Fibroblast of upper back skin (primary cell): ENCODE measurements around the gene SHPK.
"Not testable (repeated sequence)": the region's sequence is repeated elsewhere in the genome, so short reads cannot be mapped to it uniquely, and the experiment has no call there.

Experiments
- DNase-seq: peaks from one replicate; pipeline ENCODE4 v3.0.0-alpha.2; 2013

SHPK gene

DNA sequence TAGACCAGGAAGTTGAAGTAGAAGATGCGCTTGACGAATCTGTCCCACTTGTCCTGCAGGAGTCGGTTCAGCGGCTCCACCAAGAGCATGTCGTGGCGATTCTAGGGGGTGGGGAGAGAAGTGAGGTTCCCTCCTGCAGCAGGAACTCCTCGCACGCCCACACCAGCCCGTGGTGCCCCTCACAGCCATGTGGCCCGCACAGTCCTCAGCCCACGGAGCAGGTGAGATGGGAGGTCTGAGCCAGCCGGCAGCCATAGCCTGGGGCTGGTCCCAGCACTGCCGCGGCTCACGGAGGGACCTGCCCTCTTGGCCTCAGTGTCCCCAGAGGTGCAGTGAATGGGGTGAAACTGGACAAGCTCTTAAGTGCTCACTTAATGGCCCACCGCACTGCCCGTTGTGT lies 50.2 kb downstream of the SHPK start:
- DNase-seq, result no peak

DNA sequence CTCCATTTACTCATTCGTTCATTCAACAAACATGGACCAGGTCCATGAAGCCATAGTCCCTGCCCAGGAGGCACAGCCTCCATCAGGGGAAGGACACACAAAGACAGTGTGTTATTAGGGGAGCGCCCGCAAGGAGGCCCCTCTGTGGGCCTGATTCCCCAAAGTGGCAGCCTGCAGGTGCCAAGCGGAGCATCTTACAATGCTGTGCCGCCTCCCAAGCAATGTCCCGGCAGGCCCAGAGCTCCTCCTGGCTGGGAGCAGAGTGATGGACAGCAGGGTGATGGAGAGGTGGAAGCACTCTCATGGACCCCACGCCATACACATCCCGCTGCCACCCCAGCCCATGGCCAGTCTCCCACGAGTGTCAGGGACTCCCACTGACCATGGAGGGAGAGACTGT lies 52.6 kb downstream of the SHPK start:
- no peak for DNase-seq

DNA sequence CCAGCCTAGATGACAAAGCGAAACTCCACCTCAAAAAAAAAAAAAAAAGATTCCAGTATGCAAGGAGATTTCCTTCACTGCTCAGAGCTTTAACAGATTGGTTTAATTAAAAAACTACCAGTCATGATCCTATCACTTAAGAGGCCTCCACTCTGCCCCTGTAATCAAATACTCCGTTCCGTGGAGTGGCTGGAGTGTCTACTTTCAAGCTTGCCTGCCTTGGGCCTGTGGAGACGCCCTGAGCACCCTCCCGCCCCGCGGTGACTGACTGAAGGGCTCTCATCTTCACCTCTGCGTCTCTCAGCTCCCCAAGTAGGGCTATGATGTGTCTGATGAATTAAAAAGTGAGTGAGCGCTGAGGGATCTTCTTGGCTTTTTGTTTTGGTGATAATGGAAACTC lies 53.1 kb downstream of the SHPK start:
- DNase-seq, result peak; percentile 43

DNA sequence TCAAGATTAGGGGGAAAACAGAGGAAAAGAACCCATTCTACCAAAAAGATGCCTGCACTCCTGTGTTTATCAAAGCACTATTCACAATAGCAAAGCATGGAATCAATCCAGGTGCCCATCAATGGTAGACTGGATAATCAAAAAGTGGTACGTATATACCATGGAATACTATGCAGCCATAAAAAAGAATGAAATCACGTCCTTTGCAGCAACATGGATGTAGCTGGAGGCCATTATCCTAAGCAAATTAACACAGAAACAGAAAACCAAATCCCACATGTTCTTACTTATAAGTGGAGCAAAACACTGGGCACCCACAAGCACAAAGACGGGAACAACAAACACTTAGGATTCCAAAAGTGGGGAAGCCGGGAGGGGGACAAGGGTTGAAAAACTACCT lies 57.4 kb downstream of the SHPK start:
- not testable (repeated sequence) for DNase-seq

DNA sequence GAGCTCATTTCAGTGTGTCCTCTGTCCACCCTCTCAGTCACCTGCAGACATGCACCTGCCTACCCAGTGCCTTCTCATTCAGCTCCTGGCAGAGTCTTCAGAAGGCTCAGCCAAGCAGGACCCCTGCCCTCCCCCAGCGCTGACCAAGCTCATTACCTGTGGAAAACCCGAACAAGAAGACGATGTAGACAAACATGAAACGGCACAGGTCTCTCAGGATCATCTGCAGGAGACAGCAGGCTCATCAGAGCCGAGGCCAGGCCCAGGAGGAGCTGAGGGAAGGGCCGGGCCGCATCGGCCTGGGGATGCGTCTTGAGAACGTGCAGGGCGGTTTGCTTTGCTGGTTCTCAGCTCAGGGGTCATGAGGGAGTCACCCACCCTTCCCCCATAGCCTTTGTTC lies 59.1 kb downstream of the SHPK start:
- no peak for DNase-seq

DNA sequence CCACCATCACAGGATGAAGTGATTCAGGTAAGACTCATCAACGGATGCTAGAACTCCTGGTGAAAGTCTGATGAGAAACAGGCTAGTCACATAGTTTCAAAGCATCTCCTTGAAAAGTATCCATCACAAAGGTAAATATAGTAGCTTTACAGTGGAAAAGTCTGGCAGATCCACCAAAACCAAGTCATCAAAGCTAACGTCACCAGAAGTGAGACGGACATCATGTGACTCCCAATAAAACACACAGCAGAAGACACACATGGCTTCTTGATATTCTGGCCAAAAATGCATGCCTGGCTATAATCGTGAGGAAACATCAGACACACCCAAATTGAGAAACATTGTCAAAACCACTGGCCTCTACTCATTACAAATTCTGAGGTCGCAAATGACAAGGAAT lies 60.5 kb downstream of the SHPK start:
- peak; percentile 28 for DNase-seq

DNA sequence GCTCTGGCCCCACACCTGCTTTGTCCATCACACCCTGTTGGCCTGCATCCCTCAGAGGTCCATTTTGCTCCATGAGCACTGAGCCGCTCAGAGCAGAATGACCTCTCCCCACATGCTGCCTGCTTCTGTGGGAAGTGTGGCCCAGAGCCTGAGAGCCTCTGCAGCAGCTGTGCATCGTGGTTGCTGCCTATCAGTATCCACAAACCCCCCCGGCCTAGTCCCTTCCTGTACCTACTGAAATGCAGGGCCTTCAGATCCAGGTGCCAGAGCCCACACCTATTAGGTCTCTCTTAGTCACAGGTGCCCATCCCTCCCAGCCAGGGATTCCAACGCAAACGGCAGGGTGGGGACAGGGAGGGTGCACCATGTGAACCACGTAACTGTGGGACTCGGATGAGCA lies 61.8 kb downstream of the SHPK start:
- no peak for DNase-seq

DNA sequence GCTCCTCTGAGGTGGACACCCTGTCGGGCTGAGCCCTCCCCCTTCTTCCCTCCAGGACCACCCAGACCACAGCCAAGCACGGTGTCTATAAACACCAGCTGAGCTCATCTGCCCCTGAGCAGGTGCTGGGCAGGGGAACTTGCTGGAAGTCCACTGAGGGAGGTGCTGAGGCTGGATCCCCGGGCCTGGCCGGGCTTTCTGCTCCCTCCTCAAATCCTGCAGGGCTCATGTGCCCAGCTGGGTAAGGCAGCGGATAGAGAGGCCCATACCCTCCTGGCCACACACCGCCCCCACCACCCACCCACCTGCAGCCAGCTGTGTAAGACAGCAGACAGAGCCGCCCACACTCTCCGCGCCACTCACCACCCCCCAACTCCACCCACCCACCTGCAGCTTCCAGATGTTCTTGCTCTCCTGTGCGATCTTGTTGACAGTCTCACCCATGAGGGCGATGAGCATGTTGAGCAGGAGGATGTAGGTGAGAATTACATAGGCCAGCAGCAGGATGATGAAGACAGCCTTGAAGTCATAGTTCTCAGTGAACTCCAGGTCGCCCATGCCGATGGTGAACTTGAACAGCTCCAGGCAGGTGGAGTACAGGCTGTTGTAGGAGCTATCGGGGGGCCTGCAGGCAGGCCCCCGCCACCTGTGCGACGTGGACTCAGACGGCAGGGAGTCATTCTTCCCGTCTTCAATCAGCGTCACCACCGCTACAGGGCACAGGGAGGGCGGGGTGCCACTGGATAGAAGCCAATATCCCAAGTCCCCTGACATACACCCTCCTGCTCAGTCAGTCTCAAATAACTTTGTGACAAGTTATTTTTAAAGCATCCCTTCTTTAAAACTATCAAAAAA lies 62.6 kb downstream of the SHPK start:
- DNase-seq, result no peak

DNA sequence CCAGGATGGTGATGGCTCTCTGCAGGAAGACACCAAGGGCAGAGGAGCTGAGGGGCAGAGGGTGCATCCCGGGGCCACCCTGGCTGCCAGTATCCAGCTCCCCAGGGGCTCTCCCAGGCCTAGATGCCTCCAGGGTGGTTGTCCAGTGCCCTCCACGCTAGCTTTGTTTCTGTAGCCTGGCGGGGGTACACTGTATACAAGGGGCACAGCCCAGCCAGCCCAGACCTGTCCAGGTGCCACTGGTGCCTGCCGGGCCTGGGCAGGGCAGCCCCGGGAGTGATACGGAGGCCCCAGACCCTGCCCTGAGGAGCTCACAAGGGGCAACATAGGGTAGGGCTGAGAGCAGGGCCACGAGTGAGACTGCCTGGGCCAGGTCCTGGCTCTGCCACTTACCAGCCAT lies 63.8 kb downstream of the SHPK start:
- DNase-seq, result no peak

DNA sequence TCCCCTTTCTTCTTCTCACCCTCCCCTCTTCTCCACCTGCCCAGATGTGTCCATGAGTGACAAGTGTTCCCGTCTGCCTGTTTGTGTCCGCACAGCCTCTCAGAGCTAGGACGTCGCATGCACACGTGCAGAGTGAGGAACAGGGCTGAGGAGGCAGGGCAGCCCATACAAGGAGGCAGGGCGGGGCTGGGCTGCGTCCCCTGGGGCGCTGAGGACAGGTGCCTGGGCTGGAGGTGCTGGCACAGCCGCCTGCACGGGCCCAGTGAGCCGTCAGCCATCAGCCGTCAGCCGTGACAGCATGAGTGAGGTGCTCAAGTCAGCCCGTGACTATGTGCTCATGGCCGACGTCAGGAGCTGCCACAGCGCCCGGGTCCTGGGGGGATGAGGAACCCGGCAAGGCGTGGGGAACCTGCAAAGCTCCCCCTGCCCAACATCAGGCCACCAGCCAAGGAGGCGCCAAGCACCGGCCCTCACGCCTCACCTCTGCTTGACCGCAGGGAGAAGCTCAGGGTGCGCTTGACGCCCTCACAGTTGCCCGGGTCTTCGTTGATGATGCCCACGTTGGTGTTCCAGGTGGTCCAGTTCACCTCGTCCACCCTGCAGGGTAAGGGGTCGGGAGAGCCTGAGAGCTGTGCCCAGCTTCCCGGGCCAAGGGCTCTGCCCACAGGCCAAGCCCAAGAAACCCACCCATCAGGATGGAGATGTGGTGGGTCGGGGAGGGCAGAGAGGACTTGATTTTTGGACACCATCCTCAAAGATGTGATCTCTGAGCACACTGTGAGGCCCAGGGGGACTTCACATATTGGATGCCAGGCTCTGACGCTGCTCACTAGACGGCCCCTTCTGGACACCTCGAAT lies 64.8 kb downstream of the SHPK start:
- no peak for DNase-seq

DNA sequence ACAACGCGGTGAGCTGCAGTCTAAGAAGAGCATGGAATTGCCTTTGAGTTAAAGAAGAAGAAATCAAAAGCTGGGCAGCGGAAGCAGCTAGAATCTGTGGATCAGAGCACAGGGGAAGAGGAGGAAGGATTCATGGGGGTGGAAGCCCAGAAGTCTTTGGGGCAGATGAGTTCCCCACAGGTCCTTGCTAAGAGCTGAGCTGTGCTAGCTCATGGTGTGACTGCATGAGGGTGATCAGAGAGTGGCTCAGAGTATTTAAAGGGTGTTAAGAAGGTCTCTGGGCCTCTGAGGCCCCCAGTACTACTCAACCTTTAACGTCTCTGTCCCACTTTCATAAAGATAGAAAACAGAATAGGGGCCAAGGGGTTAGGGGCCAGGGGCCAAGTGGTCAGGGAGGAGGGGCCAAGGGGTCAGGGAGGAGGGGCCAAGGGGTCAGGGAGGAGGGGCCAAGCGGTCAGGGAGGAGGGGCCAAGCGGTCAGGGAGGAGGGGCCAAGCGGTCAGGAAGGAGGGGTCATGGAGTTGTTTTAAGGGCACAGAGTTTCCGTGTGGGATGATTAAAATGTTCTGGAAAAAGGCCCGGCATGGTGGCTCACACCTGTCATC lies 66.4 kb downstream of the SHPK start:
- no peak for DNase-seq

DNA sequence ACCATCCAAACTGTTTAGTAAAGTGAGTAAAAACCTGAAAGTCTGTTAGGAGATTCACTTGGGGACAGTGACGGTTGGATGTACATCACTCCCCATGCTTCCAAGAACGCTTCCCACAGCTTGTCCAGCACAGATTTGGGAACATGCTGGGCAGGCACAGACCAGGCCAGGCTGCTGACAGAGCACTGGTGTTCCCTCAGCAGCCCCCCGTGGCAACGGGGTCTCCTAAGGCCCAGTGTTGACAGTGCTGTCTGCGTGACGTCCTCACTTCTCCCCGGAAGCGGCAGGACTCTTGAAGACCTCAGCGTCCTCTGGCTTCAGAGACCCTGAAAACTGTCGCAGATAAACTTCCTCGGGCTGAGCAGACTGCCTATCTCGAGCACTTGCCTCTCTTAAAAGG lies 69.5 kb downstream of the SHPK start:
- no peak for DNase-seq

DNA sequence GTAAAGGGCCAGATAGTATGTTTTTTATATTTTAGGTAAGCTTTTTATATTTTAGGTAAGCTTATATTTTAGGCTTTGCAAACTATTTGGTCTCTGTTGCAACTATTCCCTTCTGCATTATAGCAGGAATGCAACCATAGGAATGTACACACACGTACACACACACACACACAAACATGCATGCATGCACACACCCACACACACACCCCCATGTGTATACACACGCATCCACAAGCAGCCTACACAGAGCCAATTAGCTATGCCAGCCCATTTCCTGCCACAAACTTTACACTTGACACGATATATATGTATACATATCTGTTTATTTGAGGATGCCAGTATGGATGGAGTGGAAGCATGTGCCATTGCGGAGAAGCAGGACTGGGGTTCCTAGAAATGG lies 70.9 kb downstream of the SHPK start:
- no peak for DNase-seq

DNA sequence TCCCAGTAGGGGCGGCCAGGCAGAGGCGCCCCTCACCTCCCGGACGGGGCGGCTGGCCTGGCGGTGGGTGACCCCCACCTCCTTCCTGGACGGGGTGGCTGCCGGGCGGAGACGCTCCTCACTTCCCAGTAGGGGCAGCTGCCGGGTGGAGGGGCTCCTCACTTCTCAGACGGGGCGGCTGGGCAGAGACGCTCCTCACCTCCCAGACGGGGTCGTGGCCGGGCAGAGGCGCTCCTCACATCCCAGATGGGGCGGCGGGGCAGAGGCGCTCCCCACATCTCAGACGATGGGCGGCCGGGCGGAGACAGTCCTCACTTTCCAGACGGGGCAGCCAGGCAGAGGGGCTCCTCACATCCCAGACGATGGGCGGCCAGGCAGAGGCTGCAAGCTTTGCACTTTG lies 71.8 kb downstream of the SHPK start:
- not testable (repeated sequence) for DNase-seq

DNA sequence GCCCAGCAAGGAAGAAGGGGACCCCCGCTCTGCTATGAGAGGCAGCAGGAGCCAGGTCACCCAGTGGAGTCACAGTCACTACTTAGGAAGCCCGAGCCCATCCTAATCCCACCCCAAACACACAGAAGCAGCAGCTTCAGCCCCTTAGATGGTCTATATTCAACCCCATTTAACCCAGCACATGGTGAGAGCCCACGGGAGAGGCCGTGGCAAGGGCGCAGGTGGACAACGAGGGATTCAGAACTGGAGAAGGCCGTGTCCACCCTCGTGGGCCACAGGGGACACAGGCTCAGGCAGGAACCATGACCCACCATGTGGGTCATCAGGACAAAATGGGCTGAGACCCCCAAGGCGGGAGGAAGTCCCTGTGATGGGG lies 76.8 kb downstream of the SHPK start:
- no peak for DNase-seq

DNA sequence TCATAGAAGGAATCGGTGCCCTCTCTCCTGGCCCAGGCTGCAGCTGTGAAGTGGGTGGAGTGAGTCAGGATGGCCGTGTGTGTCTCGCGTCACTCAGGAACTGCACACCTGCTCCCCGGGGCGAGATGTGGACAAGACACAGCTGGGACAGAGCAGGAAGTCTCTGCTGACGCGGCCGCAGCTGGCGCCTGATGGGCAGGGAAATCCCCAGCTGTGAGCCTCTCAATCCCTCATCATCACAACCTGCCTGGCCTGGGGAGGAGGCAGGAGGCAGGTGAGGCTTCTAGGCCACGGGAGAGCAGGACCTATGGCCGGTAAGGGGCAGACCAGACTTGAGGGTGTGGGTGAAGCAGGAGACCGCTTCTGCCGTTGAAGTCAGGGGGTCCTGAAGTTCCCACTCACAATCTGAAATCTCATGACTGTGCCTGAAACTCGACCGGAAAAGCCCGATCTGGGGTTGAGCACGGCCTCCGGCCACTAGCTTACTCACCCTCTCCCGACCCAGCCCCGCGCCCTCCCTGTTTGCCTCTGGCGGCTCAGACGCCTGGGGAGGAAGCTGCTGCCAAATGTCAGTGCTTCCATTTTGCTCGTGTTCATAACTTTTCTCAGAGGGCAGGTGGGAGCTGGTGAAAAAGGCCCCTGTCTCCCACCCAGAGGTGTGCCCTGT lies 77.3 kb downstream of the SHPK start:
- DNase-seq, result no peak
